HAP-1 (cell line): ENCODE measurements around the gene DUSP22.

Source experiments
- DNase-seq, 2 experiments: peaks; one replicate each; pipeline ENCODE4 v3.0.0-alpha.2; 2016 to 2020; ENCODE audit warnings: low spot score in 2 of 2
- H3K27me3 ChIP-seq: fragments of 250-450 bp; sonication (Bioruptor Pico); 2 replicates; pipeline ENCODE4 v1.5.1; 2020; ENCODE audit warnings: low read depth, mild to moderate bottlenecking, moderate library complexity
- H3K36me3 ChIP-seq: fragments of 250-450 bp; sonication (Bioruptor Pico); replicated peaks from 2 replicates; pipeline ENCODE4 v1.5.1; 2020; ENCODE audit warnings: mild to moderate bottlenecking
- H3K4me1 ChIP-seq: fragments of 250-450 bp; sonication (Bioruptor Pico); 2 replicates; pipeline ENCODE4 v1.5.1; 2020; ENCODE audit warnings: mild to moderate bottlenecking
- H3K4me3 ChIP-seq: fragments of 250-450 bp; sonication (Bioruptor Pico); 2 replicates; pipeline ENCODE4 v1.5.1; 2020; ENCODE audit warnings: mild to moderate bottlenecking, moderate library complexity
- H3K9me3 ChIP-seq: fragments of 250-450 bp; sonication (Bioruptor Pico); 2 replicates; pipeline ENCODE4 v1.5.1; 2020; ENCODE audit warnings: mild to moderate bottlenecking, moderate library complexity
- in situ Hi-C: fragments of 300-500 bp; cut with MboI; formaldehyde crosslinking; loops from 3 replicates; pipeline ENCODE4 v1.14.3; 2020; ENCODE audit warnings: low sequenced_read_pairs, inconsistent platforms, mixed read lengths

DUSP22 gene

GRCh38 chr6:304833-305370, 12.6 kb downstream of the DUSP22 start:
- in situ Hi-C loops, result no loop called here
- H3K4me1 ChIP-seq, result no peaks in the 10 kb centered on the region

GRCh38 chr6:305371-306206, 13.3 kb downstream of the DUSP22 start:
- H3K36me3 ChIP-seq, result no peaks in the 10 kb centered on the region
- no peak for DNase-seq
- no peaks in the 10 kb centered on the region for H3K27me3 ChIP-seq
- in situ Hi-C loops, result no loop called here
- H3K4me3 ChIP-seq, result no peak overlapping the region
- no peaks in the 10 kb centered on the region for H3K4me1 ChIP-seq
- H3K9me3 ChIP-seq, result peaks cover 18% of the 10 kb centered on the region

More at GRCh38 chr6:304833-305370, 12.6 kb downstream of the DUSP22 start:
- peaks cover 18% of the 10 kb centered on the region for H3K9me3 ChIP-seq
- no peaks in the 10 kb centered on the region for H3K36me3 ChIP-seq
- DNase-seq, result no peak
- H3K27me3 ChIP-seq, result no peaks in the 10 kb centered on the region
- no peak overlapping the region for H3K4me3 ChIP-seq

- DNase-seq, result no peak
- Histone ChIP-seq H3K4me1 (no peaks in the 10 kb centered on the region), H3K27me3 (no peaks in the 10 kb centered on the region), H3K9me3 (peaks cover 10% of the 10 kb centered on the region), H3K4me3 (no peak overlapping the region), H3K36me3 (no peaks in the 10 kb centered on the region)
- in situ Hi-C loops, result no loop called here
These were observed 14.4 kb downstream of the DUSP22 start for GRCh38 chr6:306641-307061.

DNA sequence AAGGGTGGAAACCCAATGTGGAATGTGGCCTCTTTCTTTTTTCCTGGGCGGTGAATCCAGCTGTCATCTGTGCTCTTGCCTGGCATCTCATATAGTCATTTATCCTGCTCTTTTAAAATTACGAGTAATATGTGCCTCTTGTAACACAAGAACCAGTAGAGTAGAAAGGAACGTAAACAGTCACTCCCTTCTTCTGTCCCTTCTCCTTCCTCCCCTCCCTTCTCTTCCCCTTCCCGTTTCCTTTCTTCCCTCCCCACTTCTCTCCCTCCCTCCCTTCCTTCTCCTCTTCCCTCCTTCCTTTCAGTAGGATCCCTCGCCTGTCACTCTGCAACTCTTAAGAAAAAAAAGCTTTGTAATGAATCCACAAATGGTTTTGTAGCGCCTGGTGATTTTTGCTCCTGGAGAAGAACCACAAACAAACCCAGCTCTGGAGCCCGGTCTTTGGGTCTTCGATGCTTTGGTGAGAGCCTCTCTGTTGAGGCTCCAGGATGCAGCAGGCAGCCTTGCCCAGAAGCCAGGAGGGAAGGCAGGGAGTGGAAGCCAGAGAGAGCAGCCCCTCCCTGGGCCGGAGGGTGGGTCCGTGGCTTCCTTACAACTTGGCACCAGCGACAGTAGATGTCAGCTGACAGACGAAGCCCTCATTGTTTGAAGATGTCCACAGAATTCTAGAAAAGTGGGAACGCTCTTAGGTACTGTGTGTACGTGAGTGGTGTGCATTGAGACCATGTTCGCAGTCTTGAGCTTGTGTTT, 15.0 kb downstream of the DUSP22 start:
- no peaks in the 10 kb centered on the region for H3K4me1 ChIP-seq
- in situ Hi-C loops, result no loop called here
- peaks cover 12% of the 10 kb centered on the region for H3K9me3 ChIP-seq
- no peaks in the 10 kb centered on the region for H3K27me3 ChIP-seq
- H3K36me3 ChIP-seq, result no peaks in the 10 kb centered on the region
- no peak overlapping the region for H3K4me3 ChIP-seq
- DNase-seq, result no peak

DNA sequence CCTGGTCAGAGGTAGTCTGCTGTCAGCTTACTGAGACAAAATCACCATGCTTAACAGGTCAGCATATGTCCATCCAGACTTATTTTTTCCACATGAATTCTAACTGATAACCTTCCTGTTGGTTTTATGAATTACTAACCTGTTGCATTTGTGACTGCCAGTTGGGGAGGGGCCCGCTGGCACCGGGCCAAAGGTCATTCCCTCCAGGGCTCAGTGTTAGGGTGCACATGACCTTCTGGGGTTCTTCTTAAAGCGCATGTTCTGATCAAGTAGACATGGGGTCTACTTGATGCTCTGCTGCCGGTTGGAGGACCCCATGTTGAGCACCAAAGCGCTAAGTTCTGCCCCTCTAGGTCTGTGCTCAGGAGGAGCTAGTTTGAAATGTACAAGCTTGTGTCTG, 15.6 kb downstream of the DUSP22 start:
- in situ Hi-C loops, result no loop called here
- no peaks in the 10 kb centered on the region for H3K4me1 ChIP-seq
- no peaks in the 10 kb centered on the region for H3K36me3 ChIP-seq
- DNase-seq, result no peak
- H3K9me3 ChIP-seq, result peaks cover 12% of the 10 kb centered on the region
- no peaks in the 10 kb centered on the region for H3K27me3 ChIP-seq
- no peak overlapping the region for H3K4me3 ChIP-seq

DNA sequence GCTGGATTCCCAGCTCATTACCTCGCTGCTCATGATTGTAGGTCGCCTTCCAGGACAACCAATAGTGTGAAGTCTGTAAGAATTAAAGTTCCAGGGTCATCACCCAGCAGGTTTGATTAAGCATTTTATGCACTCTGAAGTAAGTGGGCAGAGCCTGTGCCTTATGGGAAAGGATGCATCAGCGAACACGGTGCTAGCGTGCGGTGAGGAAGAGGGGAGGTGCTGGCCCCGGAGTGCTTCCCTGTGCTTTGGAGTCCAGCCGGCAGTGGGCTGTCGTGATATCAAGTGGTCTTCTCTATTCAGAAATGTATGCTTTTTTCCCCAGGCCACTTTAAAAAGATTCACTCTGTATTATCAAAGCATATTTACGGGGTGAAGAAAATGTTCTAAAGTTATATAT, 16.0 kb downstream of the DUSP22 start:
- Histone ChIP-seq H3K9me3 (peaks cover 12% of the 10 kb centered on the region), H3K4me3 (no peak overlapping the region), H3K27me3 (no peaks in the 10 kb centered on the region), H3K36me3 (no peaks in the 10 kb centered on the region), H3K4me1 (no peaks in the 10 kb centered on the region)
- DNase-seq, result no peak
- in situ Hi-C loops, result no loop called here

DNA sequence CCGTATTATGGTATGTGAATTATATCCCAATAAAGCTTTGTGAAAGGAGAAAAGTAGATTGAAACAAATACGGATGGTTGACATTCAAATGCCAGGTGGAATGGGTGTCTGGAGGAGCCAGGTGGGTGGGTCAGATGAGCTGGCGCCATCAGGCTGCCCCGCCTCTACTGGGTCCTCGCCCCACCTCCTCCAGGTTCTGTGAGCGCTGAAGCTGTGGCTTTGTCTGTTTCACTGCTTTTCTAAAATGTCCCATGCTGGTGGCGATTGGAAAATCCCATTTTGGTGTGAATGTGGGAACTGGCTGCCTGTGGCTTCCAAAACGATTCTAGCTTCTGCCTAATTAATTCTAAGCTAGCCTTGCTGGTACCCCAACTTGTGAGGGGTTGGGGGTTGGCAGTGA, 16.5 kb downstream of the DUSP22 start:
- Histone ChIP-seq H3K9me3 (peaks cover 12% of the 10 kb centered on the region), H3K27me3 (no peaks in the 10 kb centered on the region), H3K4me3 (no peak overlapping the region), H3K36me3 (no peaks in the 10 kb centered on the region), H3K4me1 (no peaks in the 10 kb centered on the region)
- in situ Hi-C loops, result no loop called here
- DNase-seq, result no peak

- Histone ChIP-seq H3K4me1 (no peaks in the 10 kb centered on the region; the same call in 1 of the 2 replicates), H3K27me3 (no peaks in the 10 kb centered on the region), H3K9me3 (peaks cover 17% of the 10 kb centered on the region), H3K4me3 (no peak overlapping the region), H3K36me3 (no peaks in the 10 kb centered on the region)
- in situ Hi-C loops, result no loop called here
- no peak for DNase-seq
These were observed 17.7 kb downstream of the DUSP22 start for GRCh38 chr6:309947-310346.

DNA sequence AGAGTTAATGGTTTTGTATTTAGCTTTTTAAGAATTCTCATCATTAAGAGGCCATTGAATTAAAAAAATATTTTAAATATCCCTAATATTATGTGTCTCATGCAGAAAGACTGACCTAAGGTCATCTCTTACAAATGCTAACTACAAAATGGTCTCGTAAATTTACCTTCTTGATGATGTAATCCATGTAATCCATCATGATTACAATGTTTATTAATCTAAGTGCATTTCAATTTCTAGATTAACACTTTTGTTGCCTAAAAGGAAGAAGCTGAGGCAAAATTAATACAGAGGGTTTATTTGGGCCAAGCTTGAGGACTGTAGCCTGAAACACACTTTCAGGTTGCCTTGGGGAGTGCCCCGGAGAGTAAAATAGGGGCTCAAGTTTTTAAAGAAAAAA, 18.4 kb downstream of the DUSP22 start:
- no peak for DNase-seq
- Histone ChIP-seq H3K4me3 (no peak overlapping the region), H3K36me3 (no peaks in the 10 kb centered on the region), H3K9me3 (peaks cover 17% of the 10 kb centered on the region), H3K4me1 (no peaks in the 10 kb centered on the region; the same call in 1 of the 2 replicates), H3K27me3 (no peaks in the 10 kb centered on the region)
- in situ Hi-C loops, result no loop called here

DNA sequence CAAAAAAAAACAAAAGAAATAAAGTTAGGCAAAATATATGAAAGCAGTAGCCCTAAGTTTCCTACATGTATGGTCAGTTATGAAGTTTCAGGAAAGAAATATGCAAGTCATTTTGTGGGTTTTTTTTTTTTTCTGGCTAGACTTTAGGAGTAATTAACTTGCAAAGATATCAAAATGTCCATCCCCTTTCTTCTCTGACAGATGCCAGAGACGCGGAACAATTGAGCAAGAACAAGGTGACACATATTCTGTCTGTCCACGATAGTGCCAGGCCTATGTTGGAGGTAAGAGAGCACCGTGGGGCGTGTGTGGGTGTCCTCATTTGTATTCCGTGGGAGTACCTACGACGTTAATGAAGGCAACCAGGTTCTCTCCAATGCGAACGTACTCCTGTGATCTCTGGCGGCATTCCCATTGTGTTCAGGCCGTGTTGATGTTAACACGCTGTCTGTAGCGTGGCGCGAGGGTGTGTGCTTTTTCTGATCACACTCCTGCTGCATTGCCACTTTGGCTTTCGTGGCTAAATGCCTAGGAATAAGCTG, 19.5 kb downstream of the DUSP22 start:
- no peak for DNase-seq
- H3K4me1 ChIP-seq, result no peaks in the 10 kb centered on the region; the same call in 1 of the 2 replicates
- no peaks in the 10 kb centered on the region for H3K27me3 ChIP-seq
- H3K9me3 ChIP-seq, result peaks cover 17% of the 10 kb centered on the region
- H3K4me3 ChIP-seq, result no peak overlapping the region
- H3K36me3 ChIP-seq, result no peaks in the 10 kb centered on the region
- in situ Hi-C loops, result no loop called here

- in situ Hi-C loops, result no loop called here
- H3K27me3 ChIP-seq, result no peaks in the 10 kb centered on the region
- H3K4me3 ChIP-seq, result no peak overlapping the region
- H3K9me3 ChIP-seq, result peaks cover 16% of the 10 kb centered on the region
- H3K36me3 ChIP-seq, result no peaks in the 10 kb centered on the region
- DNase-seq, result no peak
- no peaks in the 10 kb centered on the region; the same call in 1 of the 2 replicates for H3K4me1 ChIP-seq
These were observed 20.8 kb downstream of the DUSP22 start for GRCh38 chr6:313087-313486.

GRCh38 chr6:313917-314316, 21.6 kb downstream of the DUSP22 start:
- Histone ChIP-seq H3K27me3 (no peaks in the 10 kb centered on the region), H3K36me3 (no peaks in the 10 kb centered on the region), H3K4me1 (no peaks in the 10 kb centered on the region; the same call in 1 of the 2 replicates), H3K4me3 (no peak overlapping the region), H3K9me3 (peaks cover 15% of the 10 kb centered on the region)
- in situ Hi-C loops, result no loop called here
- DNase-seq, result no peak

DNA sequence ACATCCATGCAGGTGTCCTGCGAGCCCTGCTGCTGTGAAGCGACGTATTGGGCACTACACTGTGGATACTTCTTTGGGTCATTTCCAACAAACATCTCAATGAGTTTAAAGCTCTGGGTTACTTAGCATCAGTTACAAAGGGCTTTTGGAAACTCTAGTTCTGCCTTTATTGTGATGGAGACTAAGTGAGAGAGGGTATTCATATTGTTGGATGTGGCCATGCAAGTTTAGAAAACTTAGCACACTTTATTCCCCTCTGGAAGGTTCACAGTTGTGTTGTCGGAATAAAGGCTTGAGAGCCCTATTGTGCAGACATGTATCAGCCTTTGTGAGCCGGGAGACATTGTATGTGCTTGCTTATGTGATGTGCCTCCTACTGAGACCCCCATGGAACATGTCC, 22.1 kb downstream of the DUSP22 start:
- Histone ChIP-seq H3K9me3 (peaks cover 15% of the 10 kb centered on the region), H3K4me1 (no peaks in the 10 kb centered on the region; the same call in 1 of the 2 replicates), H3K4me3 (no peak overlapping the region), H3K27me3 (no peaks in the 10 kb centered on the region), H3K36me3 (peaks cover under 1% of the 10 kb centered on the region; the same call in 1 of the 2 replicates)
- DNase-seq, result peak; percentile 37 to 60
- in situ Hi-C loops, result no loop called here
